NCI-H2107 (cell line): ENCODE results near the gene RNF141.

ENCODE experiments used
- DNase-seq: peaks from one replicate; lab custom pipeline; 2025; lab: John Stamatoyannopoulos, UW

Gene RNF141

GRCh38 chr11:10480026-10480425, 61.0 kb downstream of the RNF141 start:
- DNase-seq, result no peak

GRCh38 chr11:10478574-10479550, 62.1 kb downstream of the RNF141 start:
- DNase-seq, result no peak

GRCh38 chr11:10478066-10478465, 62.9 kb downstream of the RNF141 start:
- DNase-seq, result no peak

GRCh38 chr11:10477690-10478046, 63.3 kb downstream of the RNF141 start:
- DNase-seq, result no peak

DNA sequence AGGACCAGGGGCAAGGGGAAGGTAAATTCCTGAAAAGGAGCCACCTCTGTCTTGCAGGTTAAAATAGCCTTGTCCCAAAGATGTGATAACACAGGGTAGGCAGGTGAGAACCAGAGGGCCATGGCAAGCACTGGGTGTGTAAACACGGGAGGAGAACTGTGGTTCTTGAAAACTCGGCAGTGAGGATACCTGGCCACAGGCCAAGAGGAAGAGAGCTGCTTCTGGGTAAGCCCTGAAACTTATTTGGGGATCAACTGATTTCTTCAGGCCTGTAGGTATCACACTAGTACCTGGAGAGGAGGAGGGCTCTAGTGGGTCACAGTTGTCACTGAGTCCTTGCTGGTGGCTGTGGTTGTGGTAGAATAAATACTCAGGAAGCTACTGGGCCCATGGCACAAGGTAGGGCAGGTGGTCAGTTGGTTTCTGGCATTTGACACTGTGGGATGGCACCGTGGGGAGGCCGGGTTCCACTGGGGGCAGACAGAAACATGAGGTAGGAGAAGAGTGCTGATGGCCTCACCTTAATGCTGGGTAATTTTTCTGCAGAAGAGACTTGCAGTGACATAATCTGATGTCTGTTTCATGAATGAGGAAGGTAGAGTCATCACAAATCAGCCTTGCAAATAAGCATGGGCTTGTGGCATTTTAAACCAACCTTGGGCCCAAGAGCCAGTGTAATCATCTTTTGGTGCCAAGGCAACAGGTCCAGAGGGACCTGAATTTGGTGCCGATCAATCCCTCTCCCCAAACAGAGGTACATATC, 63.9 kb downstream of the RNF141 start:
- no peak for DNase-seq

- DNase-seq, result no peak
These were observed 64.6 kb downstream of the RNF141 start for GRCh38 chr11:10476342-10476741.

DNA sequence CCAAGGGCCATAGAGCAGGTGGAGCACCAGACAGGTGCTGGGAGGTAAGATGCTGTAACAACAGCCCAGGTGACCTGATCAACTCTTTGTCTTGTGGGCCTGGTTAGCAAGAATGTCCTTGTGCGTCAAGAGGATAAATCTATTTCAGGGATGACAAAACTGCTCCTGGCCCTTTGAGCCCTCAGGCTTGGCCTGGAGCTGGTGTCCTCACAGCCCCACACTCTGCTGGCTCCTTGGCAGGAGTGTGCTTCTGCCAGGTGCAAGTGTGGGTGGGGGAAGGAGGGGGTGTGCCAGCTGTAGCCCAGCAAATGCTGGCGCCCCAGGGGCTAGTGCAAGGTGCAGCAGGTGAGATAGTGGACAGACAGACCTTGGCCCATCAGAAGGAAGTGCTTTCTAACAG, 66.4 kb downstream of the RNF141 start:
- DNase-seq, result no peak

DNA sequence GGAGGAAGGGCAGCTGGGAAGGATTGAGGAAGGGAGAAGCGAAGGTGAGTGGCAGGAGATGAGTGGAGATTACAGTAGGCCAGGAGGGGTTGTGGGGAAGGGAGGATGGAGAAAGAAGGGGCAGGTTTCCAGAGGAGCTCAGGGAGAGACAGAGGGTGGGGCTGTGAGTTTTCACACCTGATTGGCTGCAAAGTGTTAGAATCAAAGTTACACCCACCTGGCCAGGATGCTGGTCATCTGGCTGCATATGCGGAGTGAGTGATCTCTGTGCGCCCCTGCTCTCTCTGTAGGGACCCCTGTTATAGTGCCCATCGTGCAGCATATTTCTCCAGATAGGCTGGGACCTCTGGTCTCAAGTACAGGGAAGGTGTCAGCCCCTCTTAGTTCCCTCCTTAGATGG, 67.6 kb downstream of the RNF141 start:
- DNase-seq, result no peak

DNA sequence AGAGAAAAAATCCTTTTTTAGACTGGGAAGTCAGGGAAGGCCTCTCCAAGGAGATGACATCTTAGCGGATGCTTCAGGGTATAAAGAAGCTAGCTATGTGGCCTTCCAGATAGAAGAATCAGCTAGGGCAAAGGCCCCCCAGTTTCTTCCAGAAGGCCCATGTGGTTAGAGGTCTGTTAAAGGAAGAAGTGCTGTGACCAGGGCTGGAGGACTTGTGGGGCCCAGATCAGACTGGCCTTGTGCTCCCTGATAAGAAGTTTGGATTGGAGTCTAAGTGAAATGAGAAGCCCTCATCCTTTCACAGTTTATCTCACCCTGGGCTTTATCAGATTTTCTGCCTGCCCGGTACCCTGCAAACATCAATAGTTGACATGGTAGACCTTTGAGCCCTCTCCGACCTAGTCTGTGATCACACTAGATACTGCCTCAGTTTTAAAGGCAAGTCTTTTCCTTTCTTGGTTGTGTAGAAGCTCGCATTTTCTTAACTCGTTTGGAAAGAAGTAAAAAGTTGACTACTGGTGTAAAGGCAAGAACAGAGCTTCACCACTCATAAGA, 78.2 kb downstream of the RNF141 start:
- no peak for DNase-seq
